WTC11 (cell line): Measurements from ENCODE around the gene SYNJ2. TPM values are rescaled to one million over a fixed set of nuclear protein-coding genes. Genes with fewer than 3 reads are reported as not detected.

Experiments used
- ATAC-seq: fragments of 200-7000 bp; cut with Tn5 transposase; 2 replicates; pipeline ENCODE4 v1.10.0; 2021; ENCODE audit warnings: mild to moderate bottlenecking, moderate library complexity
- CTCF ChIA-PET: fragments of 300-600 bp; sonication (Branson Sonifier 250); formaldehyde crosslinking; loops from one replicate; lab custom pipeline; 2021; ENCODE audit warnings: antibody characterized with exemption; lab: Charles Lee
- POLR2A ChIA-PET: fragments of 350-600 bp; sonication (Branson Sonifier 250); formaldehyde crosslinking; loops from one replicate; lab custom pipeline; 2021; ENCODE audit warnings: antibody characterized with exemption; lab: Charles Lee
- DNase-seq: peaks from one replicate; pipeline ENCODE4 v3.0.0; 2021; ENCODE audit warnings: low spot score
- H3K27ac Mint-ChIP-seq: 2 replicates; pipeline ENCODE4 v1.8.0; 2021; ENCODE audit warnings: mixed read lengths
- H3K27me3 Mint-ChIP-seq: 2 replicates; pipeline ENCODE4 v1.8.0; 2021; ENCODE audit warnings: low read depth, mild to moderate bottlenecking, moderate library complexity, mixed read lengths
- H3K36me3 Mint-ChIP-seq: 2 replicates; pipeline ENCODE4 v1.8.0; 2021; ENCODE audit warnings: mixed read lengths
- H3K4me1 Mint-ChIP-seq: 2 replicates; pipeline ENCODE4 v1.8.0; 2022; ENCODE audit warnings: mixed read lengths
- H3K4me3 Mint-ChIP-seq: 2 replicates; pipeline ENCODE4 v1.8.0; 2021; ENCODE audit warnings: mild to moderate bottlenecking, moderate library complexity, mixed read lengths
- H3K9me3 Mint-ChIP-seq: 2 replicates; pipeline ENCODE4 v1.8.0; 2021; ENCODE audit warnings: mixed read lengths
- ATF1 ChIP-seq: sonication (generic); formaldehyde crosslinking; IDR thresholded peaks from 2 replicates; pipeline ENCODE4 v1.8.1; 2023; ENCODE audit warnings: mild to moderate bottlenecking, moderate library complexity, missing genetic modification reagents
- CREM ChIP-seq: sonication (generic); formaldehyde crosslinking; IDR thresholded peaks from 2 replicates; pipeline ENCODE4 v1.8.1; 2022; ENCODE audit warnings: mild to moderate bottlenecking, missing genetic modification reagents, moderate library complexity
- ETV6 ChIP-seq: sonication (generic); formaldehyde crosslinking; IDR thresholded peaks from 2 replicates; pipeline ENCODE4 v1.8.1; 2022; ENCODE audit warnings: mild to moderate bottlenecking, missing genetic modification reagents
- FOXK1 ChIP-seq: sonication (generic); formaldehyde crosslinking; IDR thresholded peaks from 2 replicates; pipeline ENCODE4 v1.8.0; 2022; ENCODE audit warnings: mild to moderate bottlenecking, moderate library complexity, missing genetic modification reagents
- NR1H2 ChIP-seq: sonication (generic); formaldehyde crosslinking; IDR thresholded peaks from 2 replicates; pipeline ENCODE4 v1.9.0; 2021; ENCODE audit warnings: mild to moderate bottlenecking, moderate library complexity, missing genetic modification reagents
- NR2C2 ChIP-seq: sonication (generic); formaldehyde crosslinking; IDR thresholded peaks from 2 replicates; pipeline ENCODE4 v1.8.0; 2022; ENCODE audit warnings: mild to moderate bottlenecking, missing genetic modification reagents
- SP1 ChIP-seq: sonication (generic); formaldehyde crosslinking; conservative IDR thresholded peaks from 2 replicates; pipeline ENCODE4 v1.8.1; 2022; ENCODE audit warnings: missing genetic modification reagents
- TCF7 ChIP-seq: sonication (generic); formaldehyde crosslinking; IDR thresholded peaks from 2 replicates; pipeline ENCODE4 v1.8.0; 2022; ENCODE audit warnings: mild to moderate bottlenecking, low read depth, missing genetic modification reagents, moderate library complexity
- TEAD1 ChIP-seq: sonication (generic); formaldehyde crosslinking; IDR thresholded peaks from 2 replicates; pipeline ENCODE4 v1.8.0; 2022; ENCODE audit warnings: mild to moderate bottlenecking, missing genetic modification reagents
- ZBTB21 ChIP-seq: sonication (generic); formaldehyde crosslinking; IDR thresholded peaks from 2 replicates; pipeline ENCODE4 v1.8.1; 2023; ENCODE audit warnings: mild to moderate bottlenecking, missing genetic modification reagents, borderline replicate concordance
- ZNF138 ChIP-seq: sonication (generic); formaldehyde crosslinking; conservative IDR thresholded peaks from 2 replicates; pipeline ENCODE4 v1.8.1; 2022; ENCODE audit warnings: mild to moderate bottlenecking, moderate library complexity, missing genetic modification reagents
- ZNF232 ChIP-seq: sonication (generic); formaldehyde crosslinking; IDR thresholded peaks from 2 replicates; pipeline ENCODE4 v1.8.0; 2022; ENCODE audit warnings: mild to moderate bottlenecking, missing genetic modification reagents
- ZNF416 ChIP-seq: fragments of 250-450 bp; sonication (Bioruptor Pico); IDR thresholded peaks from 2 replicates; pipeline ENCODE4 v1.9.0; 2021; ENCODE audit warnings: mild to moderate bottlenecking, inconsistent platforms
- total RNA-seq: library from RNA; stranded (reverse); gene quantifications from 3 replicates; pipeline ENCODE4 v1.2.3, GENCODE V29; 2021
- TF ChIP-seq, protein P1 (sequence below): fragments of 200-600 bp; IDR thresholded peaks from 2 replicates; pipeline ENCODE4 v1.8.0; 2022; ENCODE audit warnings: antibody characterized with exemption
- TF ChIP-seq, protein P2 (sequence below): fragments of 250-450 bp; sonication (Bioruptor Pico); IDR thresholded peaks from 2 replicates; pipeline ENCODE4 v1.9.0; 2021; ENCODE audit warnings: moderate library complexity, mild to moderate bottlenecking, inconsistent platforms, borderline replicate concordance
- TF ChIP-seq, protein P3 (sequence below): sonication (generic); formaldehyde crosslinking; IDR thresholded peaks from 2 replicates; pipeline ENCODE4 v1.8.1; 2022; ENCODE audit warnings: mild to moderate bottlenecking, moderate library complexity, missing genetic modification reagents
- TF ChIP-seq, protein P4 (sequence below): sonication (generic); formaldehyde crosslinking; IDR thresholded peaks from 2 replicates; pipeline ENCODE4 v1.8.0; 2022; ENCODE audit warnings: mild to moderate bottlenecking, missing genetic modification reagents
- TF ChIP-seq, protein P5 (sequence below): sonication (generic); formaldehyde crosslinking; IDR thresholded peaks from 2 replicates; pipeline ENCODE4 v1.8.1; 2022; ENCODE audit warnings: low read depth, missing genetic modification reagents, borderline replicate concordance
- TF ChIP-seq, protein P6 (sequence below): fragments of 250-450 bp; sonication (Bioruptor Pico); IDR thresholded peaks from 2 replicates; pipeline ENCODE4 v1.9.0; 2021; ENCODE audit warnings: mild to moderate bottlenecking
- TF ChIP-seq, protein P7 (sequence below): fragments of 250-450 bp; sonication (Bioruptor Pico); IDR thresholded peaks from 2 replicates; pipeline ENCODE4 v1.9.0; 2021; ENCODE audit warnings: mild to moderate bottlenecking, borderline replicate concordance

SYNJ2 gene
- total RNA-seq, 1 experiment from 2014 or later = 15.3 TPM

DNA sequence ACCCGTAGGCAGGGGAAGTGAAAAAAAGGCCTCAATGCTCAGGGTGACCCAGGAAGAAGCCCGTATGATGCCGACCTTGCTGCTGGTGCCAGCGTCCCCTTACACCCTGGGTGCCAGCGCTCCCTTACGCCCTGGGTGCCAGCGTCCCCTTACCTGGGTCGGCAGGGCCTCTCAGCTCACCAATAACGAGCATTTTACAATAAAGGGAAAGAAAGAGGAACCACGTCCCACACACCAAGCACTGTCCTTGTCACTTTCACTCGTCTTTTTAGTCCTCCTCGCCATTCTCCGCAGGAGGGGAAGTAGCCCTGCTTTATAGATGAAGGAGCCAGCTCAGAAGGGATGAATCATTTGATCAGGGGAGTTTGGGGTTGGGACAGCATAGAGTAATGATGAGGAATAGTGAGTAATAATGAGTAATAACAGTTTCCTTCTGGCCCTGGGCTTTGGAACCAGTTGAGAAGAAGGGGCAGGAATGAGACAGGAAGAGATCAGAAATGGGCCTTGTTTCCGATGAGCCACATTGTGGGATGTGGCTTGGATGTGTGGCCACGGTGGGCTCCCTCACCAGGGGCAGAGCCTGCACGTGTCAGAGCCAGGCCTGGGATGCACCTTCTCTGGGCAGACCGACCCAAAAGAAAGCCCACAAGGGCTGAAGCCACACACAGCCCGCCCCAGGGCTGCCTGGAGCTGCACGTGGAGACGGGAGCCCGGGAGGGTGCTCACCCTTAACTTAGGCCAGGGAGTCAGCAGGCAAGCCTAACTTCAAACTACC, 75.7 kb downstream of the SYNJ2 start (continued):
- TF ChIP-seq, protein P1, sequence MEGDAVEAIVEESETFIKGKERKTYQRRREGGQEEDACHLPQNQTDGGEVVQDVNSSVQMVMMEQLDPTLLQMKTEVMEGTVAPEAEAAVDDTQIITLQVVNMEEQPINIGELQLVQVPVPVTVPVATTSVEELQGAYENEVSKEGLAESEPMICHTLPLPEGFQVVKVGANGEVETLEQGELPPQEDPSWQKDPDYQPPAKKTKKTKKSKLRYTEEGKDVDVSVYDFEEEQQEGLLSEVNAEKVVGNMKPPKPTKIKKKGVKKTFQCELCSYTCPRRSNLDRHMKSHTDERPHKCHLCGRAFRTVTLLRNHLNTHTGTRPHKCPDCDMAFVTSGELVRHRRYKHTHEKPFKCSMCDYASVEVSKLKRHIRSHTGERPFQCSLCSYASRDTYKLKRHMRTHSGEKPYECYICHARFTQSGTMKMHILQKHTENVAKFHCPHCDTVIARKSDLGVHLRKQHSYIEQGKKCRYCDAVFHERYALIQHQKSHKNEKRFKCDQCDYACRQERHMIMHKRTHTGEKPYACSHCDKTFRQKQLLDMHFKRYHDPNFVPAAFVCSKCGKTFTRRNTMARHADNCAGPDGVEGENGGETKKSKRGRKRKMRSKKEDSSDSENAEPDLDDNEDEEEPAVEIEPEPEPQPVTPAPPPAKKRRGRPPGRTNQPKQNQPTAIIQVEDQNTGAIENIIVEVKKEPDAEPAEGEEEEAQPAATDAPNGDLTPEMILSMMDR = no peak
- TF ChIP-seq, protein P2, sequence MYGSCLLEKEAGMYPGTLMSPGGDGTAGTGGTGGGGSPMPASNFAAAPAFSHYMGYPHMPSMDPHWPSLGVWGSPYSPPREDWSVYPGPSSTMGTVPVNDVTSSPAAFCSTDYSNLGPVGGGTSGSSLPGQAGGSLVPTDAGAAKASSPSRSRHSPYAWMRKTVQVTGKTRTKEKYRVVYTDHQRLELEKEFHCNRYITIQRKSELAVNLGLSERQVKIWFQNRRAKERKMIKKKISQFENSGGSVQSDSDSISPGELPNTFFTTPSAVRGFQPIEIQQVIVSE = no peak
- TF ChIP-seq, protein P3, sequence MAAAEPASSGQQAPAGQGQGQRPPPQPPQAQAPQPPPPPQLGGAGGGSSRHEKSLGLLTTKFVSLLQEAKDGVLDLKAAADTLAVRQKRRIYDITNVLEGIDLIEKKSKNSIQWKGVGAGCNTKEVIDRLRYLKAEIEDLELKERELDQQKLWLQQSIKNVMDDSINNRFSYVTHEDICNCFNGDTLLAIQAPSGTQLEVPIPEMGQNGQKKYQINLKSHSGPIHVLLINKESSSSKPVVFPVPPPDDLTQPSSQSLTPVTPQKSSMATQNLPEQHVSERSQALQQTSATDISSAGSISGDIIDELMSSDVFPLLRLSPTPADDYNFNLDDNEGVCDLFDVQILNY (CRISPR knock-in tag) = no peak
- TF ChIP-seq TCF7 (CRISPR knock-in tag) = no peak
- no peak for TF ChIP-seq ZNF138 (CRISPR knock-in tag)
- TF ChIP-seq, all 79 proteins: peak for 0

DNA sequence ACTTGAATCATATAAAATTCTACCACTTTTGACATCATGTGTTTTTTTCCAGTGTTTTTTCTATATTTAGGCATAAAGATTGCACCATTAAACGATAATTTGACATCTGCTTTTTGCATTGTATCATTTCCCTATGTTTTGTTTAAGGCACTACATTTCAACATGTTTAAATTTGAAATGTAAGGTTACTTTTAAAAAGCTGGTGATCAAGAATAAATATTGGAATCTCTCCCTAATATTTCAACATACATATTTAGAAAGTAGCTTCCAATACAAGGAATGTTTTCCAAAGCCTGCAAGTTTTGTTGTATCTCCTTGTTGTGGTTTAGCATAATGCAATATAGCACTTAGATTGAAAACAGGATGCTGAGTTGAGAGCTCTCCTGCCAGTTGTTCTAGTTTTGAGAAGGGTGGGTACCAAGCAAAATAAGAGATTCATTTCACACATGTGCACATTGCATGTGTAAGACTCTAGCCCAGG, 76.5 kb downstream of the SYNJ2 start:
- Mint-ChIP-seq H3K4me1 (peaks cover 6% of the 10 kb centered on the region; the same call in 1 of the 2 replicates), H3K4me3 (no peak overlapping the region), H3K27ac (no peak overlapping the region), H3K36me3 (peaks cover 5% of the 10 kb centered on the region; the same call in 1 of the 2 replicates), H3K9me3 (no peaks in the 10 kb centered on the region), H3K27me3 (no peaks in the 10 kb centered on the region)
- DNase-seq (no peak), ATAC-seq (no peak)
- CTCF ChIA-PET = interaction anchor here (1.4 to 1.6 kb wide), 2 partner anchors 9 to 32 kb away, joined by 4 to 5 read pairs; no protein-coding TSS in a partner anchor
- TF ChIP-seq, protein P4, sequence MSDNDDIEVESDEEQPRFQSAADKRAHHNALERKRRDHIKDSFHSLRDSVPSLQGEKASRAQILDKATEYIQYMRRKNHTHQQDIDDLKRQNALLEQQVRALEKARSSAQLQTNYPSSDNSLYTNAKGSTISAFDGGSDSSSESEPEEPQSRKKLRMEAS = no peak
- TF ChIP-seq, protein P5, sequence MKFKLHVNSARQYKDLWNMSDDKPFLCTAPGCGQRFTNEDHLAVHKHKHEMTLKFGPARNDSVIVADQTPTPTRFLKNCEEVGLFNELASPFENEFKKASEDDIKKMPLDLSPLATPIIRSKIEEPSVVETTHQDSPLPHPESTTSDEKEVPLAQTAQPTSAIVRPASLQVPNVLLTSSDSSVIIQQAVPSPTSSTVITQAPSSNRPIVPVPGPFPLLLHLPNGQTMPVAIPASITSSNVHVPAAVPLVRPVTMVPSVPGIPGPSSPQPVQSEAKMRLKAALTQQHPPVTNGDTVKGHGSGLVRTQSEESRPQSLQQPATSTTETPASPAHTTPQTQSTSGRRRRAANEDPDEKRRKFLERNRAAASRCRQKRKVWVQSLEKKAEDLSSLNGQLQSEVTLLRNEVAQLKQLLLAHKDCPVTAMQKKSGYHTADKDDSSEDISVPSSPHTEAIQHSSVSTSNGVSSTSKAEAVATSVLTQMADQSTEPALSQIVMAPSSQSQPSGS (CRISPR knock-in tag) = no peak
- TF ChIP-seq NR1H2 (CRISPR knock-in tag) (no peak), ATF1 (CRISPR knock-in tag) (no peak), SP1 (CRISPR knock-in tag) (no peak), ETV6 (no peak), FOXK1 (CRISPR knock-in tag) (no peak), CREM (no peak), ZNF232 (CRISPR knock-in tag) (no peak)
- POLR2A ChIA-PET = no interaction called here

DNA sequence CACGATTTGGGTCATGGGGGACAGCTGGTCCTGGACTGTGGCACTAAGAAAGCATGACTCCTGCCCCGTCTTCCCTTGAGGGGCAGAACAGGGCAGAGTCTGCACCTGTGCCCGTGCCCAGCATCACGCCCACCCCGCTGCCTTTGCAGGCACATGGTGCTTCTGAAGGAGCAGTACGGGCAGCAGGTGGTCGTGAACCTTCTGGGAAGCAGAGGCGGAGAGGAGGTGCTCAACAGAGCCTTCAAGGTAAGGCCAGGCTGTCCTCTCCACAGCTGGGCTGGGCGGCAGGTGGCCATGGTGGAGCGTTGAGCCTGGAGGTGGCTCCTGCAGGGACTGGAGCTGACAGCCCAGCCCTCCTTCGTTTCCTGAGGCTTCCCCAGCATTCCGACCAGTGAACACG, 77.4 kb downstream of the SYNJ2 start:
- no peak overlapping the region for H3K27ac Mint-ChIP-seq
- CTCF ChIA-PET = interaction anchor here (1.6 to 1.8 kb wide), 2 partner anchors 13 to 33 kb away, joined by 5 to 13 read pairs; no protein-coding TSS in a partner anchor
- H3K27me3 Mint-ChIP-seq = no peaks in the 10 kb centered on the region
- DNase-seq = no peak
- POLR2A ChIA-PET = no interaction called here
- no peak for ATAC-seq
- H3K9me3 Mint-ChIP-seq = no peaks in the 10 kb centered on the region
- peaks cover 6% of the 10 kb centered on the region; the same call in 1 of the 2 replicates for H3K4me1 Mint-ChIP-seq
- no peak overlapping the region for H3K4me3 Mint-ChIP-seq
- H3K36me3 Mint-ChIP-seq = peaks cover 8% of the 10 kb centered on the region
- no peak for TF ChIP-seq NR2C2 (CRISPR knock-in tag)
- TF ChIP-seq TEAD1 (CRISPR knock-in tag) = no peak
- TF ChIP-seq, protein P6, sequence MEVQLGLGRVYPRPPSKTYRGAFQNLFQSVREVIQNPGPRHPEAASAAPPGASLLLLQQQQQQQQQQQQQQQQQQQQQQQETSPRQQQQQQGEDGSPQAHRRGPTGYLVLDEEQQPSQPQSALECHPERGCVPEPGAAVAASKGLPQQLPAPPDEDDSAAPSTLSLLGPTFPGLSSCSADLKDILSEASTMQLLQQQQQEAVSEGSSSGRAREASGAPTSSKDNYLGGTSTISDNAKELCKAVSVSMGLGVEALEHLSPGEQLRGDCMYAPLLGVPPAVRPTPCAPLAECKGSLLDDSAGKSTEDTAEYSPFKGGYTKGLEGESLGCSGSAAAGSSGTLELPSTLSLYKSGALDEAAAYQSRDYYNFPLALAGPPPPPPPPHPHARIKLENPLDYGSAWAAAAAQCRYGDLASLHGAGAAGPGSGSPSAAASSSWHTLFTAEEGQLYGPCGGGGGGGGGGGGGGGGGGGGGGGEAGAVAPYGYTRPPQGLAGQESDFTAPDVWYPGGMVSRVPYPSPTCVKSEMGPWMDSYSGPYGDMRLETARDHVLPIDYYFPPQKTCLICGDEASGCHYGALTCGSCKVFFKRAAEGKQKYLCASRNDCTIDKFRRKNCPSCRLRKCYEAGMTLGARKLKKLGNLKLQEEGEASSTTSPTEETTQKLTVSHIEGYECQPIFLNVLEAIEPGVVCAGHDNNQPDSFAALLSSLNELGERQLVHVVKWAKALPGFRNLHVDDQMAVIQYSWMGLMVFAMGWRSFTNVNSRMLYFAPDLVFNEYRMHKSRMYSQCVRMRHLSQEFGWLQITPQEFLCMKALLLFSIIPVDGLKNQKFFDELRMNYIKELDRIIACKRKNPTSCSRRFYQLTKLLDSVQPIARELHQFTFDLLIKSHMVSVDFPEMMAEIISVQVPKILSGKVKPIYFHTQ (CRISPR knock-in tag) = no peak
- no peak for TF ChIP-seq ZBTB21 (CRISPR knock-in tag)
- no peak for TF ChIP-seq ZNF416 (CRISPR knock-in tag)
- TF ChIP-seq, protein P7, sequence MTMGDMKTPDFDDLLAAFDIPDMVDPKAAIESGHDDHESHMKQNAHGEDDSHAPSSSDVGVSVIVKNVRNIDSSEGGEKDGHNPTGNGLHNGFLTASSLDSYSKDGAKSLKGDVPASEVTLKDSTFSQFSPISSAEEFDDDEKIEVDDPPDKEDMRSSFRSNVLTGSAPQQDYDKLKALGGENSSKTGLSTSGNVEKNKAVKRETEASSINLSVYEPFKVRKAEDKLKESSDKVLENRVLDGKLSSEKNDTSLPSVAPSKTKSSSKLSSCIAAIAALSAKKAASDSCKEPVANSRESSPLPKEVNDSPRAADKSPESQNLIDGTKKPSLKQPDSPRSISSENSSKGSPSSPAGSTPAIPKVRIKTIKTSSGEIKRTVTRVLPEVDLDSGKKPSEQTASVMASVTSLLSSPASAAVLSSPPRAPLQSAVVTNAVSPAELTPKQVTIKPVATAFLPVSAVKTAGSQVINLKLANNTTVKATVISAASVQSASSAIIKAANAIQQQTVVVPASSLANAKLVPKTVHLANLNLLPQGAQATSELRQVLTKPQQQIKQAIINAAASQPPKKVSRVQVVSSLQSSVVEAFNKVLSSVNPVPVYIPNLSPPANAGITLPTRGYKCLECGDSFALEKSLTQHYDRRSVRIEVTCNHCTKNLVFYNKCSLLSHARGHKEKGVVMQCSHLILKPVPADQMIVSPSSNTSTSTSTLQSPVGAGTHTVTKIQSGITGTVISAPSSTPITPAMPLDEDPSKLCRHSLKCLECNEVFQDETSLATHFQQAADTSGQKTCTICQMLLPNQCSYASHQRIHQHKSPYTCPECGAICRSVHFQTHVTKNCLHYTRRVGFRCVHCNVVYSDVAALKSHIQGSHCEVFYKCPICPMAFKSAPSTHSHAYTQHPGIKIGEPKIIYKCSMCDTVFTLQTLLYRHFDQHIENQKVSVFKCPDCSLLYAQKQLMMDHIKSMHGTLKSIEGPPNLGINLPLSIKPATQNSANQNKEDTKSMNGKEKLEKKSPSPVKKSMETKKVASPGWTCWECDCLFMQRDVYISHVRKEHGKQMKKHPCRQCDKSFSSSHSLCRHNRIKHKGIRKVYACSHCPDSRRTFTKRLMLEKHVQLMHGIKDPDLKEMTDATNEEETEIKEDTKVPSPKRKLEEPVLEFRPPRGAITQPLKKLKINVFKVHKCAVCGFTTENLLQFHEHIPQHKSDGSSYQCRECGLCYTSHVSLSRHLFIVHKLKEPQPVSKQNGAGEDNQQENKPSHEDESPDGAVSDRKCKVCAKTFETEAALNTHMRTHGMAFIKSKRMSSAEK (CRISPR knock-in tag) = no peak
